GM12892 (cell line): ENCODE data around the gene TMPRSS6.

Source experiments
- POLR2A ChIP-seq: IDR thresholded peaks from 2 replicates; pipeline ENCODE4 v1.6.1; 2011; ENCODE audit warnings: low read depth, low read length, control low read depth
- POLR2AphosphoS5 ChIP-seq: IDR thresholded peaks from 2 replicates; pipeline ENCODE4 v1.6.1; 2011; ENCODE audit warnings: low read depth, low read length, control low read depth
- TAF1 ChIP-seq: IDR thresholded peaks from 2 replicates; pipeline ENCODE4 v1.6.1; 2011; ENCODE audit warnings: low read depth, mild to moderate bottlenecking, control low read depth, low read length, borderline replicate concordance

- TF ChIP-seq POLR2AphosphoS5 (no peak), POLR2A (no peak), TAF1 (no peak)
Measured at GRCh38 chr22:37027556-37027955, 82.0 kb downstream of the TMPRSS6 start.
